Measurements from ENCODE around the gene ICA1. TPM values are rescaled to one million over a fixed set of nuclear protein-coding genes. Genes with fewer than 3 reads are reported as not detected.

The ICA1 gene
- total RNA-seq, 4 donors from 2014 or later: 4.1 to 7.4 (median 5.8) TPM

GRCh38 chr7:8271960-8272359, 10.0 kb upstream of the ICA1 start:
- DNase-seq (ENCODE audit: extremely low spot score): no peak
- TF ChIP-seq POLR2AphosphoS5 (IDR thresholded peaks at IDR 0.05) (no peak), POLR2A (IDR thresholded peaks at IDR 0.05; ENCODE audit: low read depth) (no peak), CTCF (IDR thresholded peaks at IDR 0.05) (no peak)
- Histone ChIP-seq H3K4me3 (no peak overlapping the region), H3K27ac (replicated peaks in 1 of 4) (no peak overlapping the region), H3K27me3 (no peaks in the 10 kb centered on the region), H3K9me3 (no peaks in the 10 kb centered on the region), H3K4me1 (no peaks in the 10 kb centered on the region), H3K36me3 (no peaks in the 10 kb centered on the region)
- intact Hi-C loops (cut with DNase I): no loop called here

- Histone ChIP-seq H3K36me3 (no peaks in the 10 kb centered on the region), H3K27me3 (peaks cover 0 to 44% (median 7%) of the 10 kb centered on the region in 4 donors), H3K4me1 (peaks cover 0 to 17% (median 13%) of the 10 kb centered on the region in 4 donors), H3K9me3 (no peaks in the 10 kb centered on the region), H3K27ac (replicated peaks in 1 of 4) (no peak overlapping the region), H3K4me3 (no peak overlapping the region)
- TF ChIP-seq POLR2A (IDR thresholded peaks at IDR 0.05; ENCODE audit: low read depth) (no peak), EP300 (IDR thresholded peaks at IDR 0.05) (no peak), POLR2AphosphoS5 (IDR thresholded peaks at IDR 0.05) (no peak), CTCF (IDR thresholded peaks at IDR 0.05) (no peak)
- 81% methylated on average over 7 of the region's 7 CpGs for WGBS
- intact Hi-C loops (cut with DNase I): no loop called here
- DNase-seq (ENCODE audit: extremely low spot score): no peak
Observed at GRCh38 chr7:8263048-8263447, 1.1 kb upstream of the ICA1 start.

DNA sequence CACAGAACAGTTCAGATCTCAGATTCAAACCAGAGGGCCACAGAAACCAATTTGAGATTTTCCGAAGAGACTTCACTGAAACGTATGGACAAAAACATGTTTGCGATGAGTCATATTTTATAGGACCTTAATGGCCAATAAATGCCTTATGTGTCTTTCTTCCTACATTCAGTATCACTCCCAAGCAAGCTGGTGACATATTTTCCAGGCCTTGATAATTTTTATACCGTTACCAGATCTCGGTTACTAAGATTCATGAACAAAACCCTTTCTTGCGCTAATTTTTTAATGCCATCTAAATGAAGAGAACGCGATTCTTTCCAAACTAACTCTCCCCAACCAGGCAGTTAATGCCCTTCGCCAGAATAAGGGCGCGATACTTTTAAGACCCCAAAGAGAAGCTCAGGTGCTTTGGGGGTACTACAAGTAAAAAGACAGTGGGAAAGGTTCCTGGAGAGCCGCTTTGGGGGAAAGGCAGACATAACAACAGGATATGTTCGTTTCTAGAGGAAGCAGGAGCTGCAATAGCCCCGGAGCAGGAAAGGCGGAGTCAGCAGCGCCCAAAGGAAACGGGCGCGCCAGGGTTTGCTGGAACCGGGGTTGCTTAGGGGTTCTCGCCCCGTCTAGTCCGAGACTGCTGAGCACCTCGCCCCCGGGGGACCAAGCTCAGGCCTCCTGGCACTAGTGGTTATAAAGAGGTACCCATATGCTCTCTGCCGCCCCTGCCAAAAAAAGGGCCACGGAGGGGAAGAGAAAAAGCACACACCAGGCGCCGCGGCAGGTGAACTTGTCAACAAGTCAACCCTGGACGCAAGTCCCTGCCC, 884 bp downstream of the ICA1 start:
- Histone ChIP-seq H3K27ac (replicated peaks in 1 of 4) (peak overlapping the region; percentile 63 to 74 (median 72)), H3K4me1 (peaks cover 0 to 17% (median 13%) of the 10 kb centered on the region in 4 donors), H3K27me3 (peaks cover 0 to 48% (median 7%) of the 10 kb centered on the region in 4 donors), H3K36me3 (no peaks in the 10 kb centered on the region), H3K4me3 (peak overlapping the region; percentile 60 to 67 (median 62)), H3K9me3 (no peaks in the 10 kb centered on the region)
- 18% methylated on average over 25 of the region's 31 CpGs for WGBS
- TF ChIP-seq EP300 (IDR thresholded peaks at IDR 0.05): no peak
- peak in 1 of 2 donors; percentile 10 for TF ChIP-seq POLR2AphosphoS5 (IDR thresholded peaks at IDR 0.05)
- TF ChIP-seq CTCF (IDR thresholded peaks at IDR 0.05): no peak
- intact Hi-C loops (cut with DNase I): no loop called here
- DNase-seq (ENCODE audit: extremely low spot score): no peak

DNA sequence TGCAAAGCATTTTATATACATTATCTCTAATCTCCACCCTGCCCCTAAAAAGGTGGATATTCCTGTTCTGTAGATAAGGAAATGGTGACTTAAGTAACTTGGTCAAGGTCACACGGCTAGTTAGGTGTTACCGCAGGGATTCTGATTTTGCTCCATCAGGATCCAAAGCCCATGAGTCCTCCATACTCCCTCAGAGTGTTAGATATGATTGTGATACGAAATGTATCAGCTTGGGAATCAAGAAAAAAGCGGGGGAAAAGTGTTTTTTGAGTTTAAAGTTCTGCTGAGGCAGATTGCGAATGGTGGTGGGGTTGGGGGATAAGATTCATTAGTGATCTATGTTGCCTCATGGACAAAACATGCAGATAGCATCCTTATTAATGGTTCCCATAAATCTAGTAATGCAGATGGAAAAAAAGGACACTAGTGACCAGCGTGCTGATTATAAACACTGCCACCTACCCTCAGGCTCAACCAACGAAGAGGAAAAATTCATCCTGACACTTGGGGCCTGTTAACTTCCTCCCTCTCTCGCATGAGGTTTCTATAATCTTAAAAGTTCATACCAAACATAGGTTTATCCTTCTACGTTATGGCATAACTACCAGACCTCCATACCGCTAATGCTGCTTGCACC, 2.3 kb downstream of the ICA1 start:
- no peak overlapping the region for H3K4me3 ChIP-seq
- WGBS: 88% methylated on average over 10 of the region's 10 CpGs
- no peaks in the 10 kb centered on the region for H3K36me3 ChIP-seq
- H3K27ac ChIP-seq (replicated peaks in 1 of 4): no peak overlapping the region
- H3K27me3 ChIP-seq: peaks cover 0 to 48% (median 7%) of the 10 kb centered on the region in 4 donors
- intact Hi-C loops (cut with DNase I): no loop called here
- DNase-seq (ENCODE audit: extremely low spot score): no peak
- no peaks in the 10 kb centered on the region for H3K9me3 ChIP-seq
- peaks cover 0 to 17% (median 13%) of the 10 kb centered on the region in 4 donors for H3K4me1 ChIP-seq
- TF ChIP-seq POLR2AphosphoS5 (IDR thresholded peaks at IDR 0.05) (no peak), EP300 (IDR thresholded peaks at IDR 0.05) (no peak), CTCF (IDR thresholded peaks at IDR 0.05) (no peak), POLR2A (IDR thresholded peaks at IDR 0.05; ENCODE audit: low read depth) (no peak)

All from esophagus muscularis mucosa (tissue), 4 donors.